Lung (tissue), 12 donors: ENCODE measurements around the gene MMEL1. TPM values are rescaled to one million over a fixed set of nuclear protein-coding genes. Genes with fewer than 3 reads are reported as not detected.

Source experiments
- ATAC-seq: fragments of 200-7000 bp; cut with Tn5 transposase; one replicate; pipeline ENCODE4 v1.9.1; 2020; ENCODE audit warnings: moderate number of reproducible peaks; ENCODE audit not compliant: insufficient read depth, low FRiP score
- DNase-seq, 3 donors: peaks; one replicate each; pipeline ENCODE4 v3.0.0-alpha.2; 2013 to 2017
- H3K27ac ChIP-seq, 2 donors: one replicate each; pipeline ENCODE4 v1.5.1; 2013; ENCODE audit warnings: mild to moderate bottlenecking in 2 of 2, moderate library complexity in 2 of 2, control low read depth in 1 of 2, inconsistent platforms in 1 of 2, low read depth in 1 of 2, low read length in 1 of 2
- H3K27me3 ChIP-seq, 3 donors: one replicate each; pipeline ENCODE4 v1.5.1; 2013; ENCODE audit warnings: low read length in 2 of 3; ENCODE audit not compliant: control insufficient read depth in 3 of 3, insufficient read depth in 3 of 3
- H3K36me3 ChIP-seq, 4 donors: one replicate each; pipeline ENCODE4 v1.5.1; 2013; ENCODE audit warnings: low read length in 4 of 4, mild to moderate bottlenecking in 1 of 4, moderate library complexity in 1 of 4; ENCODE audit not compliant: control insufficient read depth in 4 of 4, insufficient read depth in 4 of 4
- H3K4me1 ChIP-seq, 5 donors: one replicate each; pipeline ENCODE4 v1.5.1; 2013; ENCODE audit warnings: low read length in 5 of 5, mild to moderate bottlenecking in 2 of 5, moderate library complexity in 1 of 5; ENCODE audit not compliant: control insufficient read depth in 5 of 5, insufficient read depth in 5 of 5
- H3K4me3 ChIP-seq: one replicate; pipeline ENCODE4 v1.5.1; 2013; ENCODE audit warnings: mild to moderate bottlenecking, control low read depth, moderate library complexity
- H3K9ac ChIP-seq, 2 donors: one replicate each; pipeline ENCODE4 v1.5.1; 2013; ENCODE audit warnings: low read length in 2 of 2, control low read depth in 1 of 2; ENCODE audit not compliant: insufficient read depth in 1 of 2
- H3K9me3 ChIP-seq, 4 donors: one replicate each; pipeline ENCODE4 v1.5.1; 2013; ENCODE audit warnings: low read length in 3 of 4, mild to moderate bottlenecking in 1 of 4, moderate library complexity in 1 of 4; ENCODE audit not compliant: control insufficient read depth in 4 of 4, insufficient read depth in 3 of 4
- WGBS, 2 donors: extraction: QIAGEN DNeasy Blood & Tissue Kit; methylation state at CpG; one replicate each; pipeline ENCODE4 v1.1.7; 2013; 5-methylcytosine and 5-hydroxymethylcytosine counted together
- polyA plus RNA-seq, 2 donors: library from polyadenylated mRNA; stranded (reverse); fragments of 200-250 nt; gene quantifications; one replicate each; pipeline ENCODE4 v1.2.1, GENCODE V29; 2013
- total RNA-seq, 2 donors: library from RNA; depleted of rRNA in 1 of 2; stranded (reverse); fragments of >200 nt in 1 of 2; gene quantifications; one replicate each; pipeline ENCODE4 v1.2.1, GENCODE V29; 2014 to 2021
- TF ChIP-seq, protein P1 (sequence below): IDR thresholded peaks from 2 replicates; pipeline ENCODE4 v1.5.1; 2012; ENCODE audit warnings: mild to moderate bottlenecking; ENCODE audit errors: control extremely low read depth, extremely low read depth
- donor health status: control.
- donor health status: control.
- donor health status: Bipolar disorder and iron deficiency.
- donor health status: healthy.
- donor health status: DM: yes; HTN: yes; CAD: no.

MMEL1 gene
- total and polyA plus RNA-seq, 4 donors, result 4.0 to 8.4 (median 6.0) TPM

DNA sequence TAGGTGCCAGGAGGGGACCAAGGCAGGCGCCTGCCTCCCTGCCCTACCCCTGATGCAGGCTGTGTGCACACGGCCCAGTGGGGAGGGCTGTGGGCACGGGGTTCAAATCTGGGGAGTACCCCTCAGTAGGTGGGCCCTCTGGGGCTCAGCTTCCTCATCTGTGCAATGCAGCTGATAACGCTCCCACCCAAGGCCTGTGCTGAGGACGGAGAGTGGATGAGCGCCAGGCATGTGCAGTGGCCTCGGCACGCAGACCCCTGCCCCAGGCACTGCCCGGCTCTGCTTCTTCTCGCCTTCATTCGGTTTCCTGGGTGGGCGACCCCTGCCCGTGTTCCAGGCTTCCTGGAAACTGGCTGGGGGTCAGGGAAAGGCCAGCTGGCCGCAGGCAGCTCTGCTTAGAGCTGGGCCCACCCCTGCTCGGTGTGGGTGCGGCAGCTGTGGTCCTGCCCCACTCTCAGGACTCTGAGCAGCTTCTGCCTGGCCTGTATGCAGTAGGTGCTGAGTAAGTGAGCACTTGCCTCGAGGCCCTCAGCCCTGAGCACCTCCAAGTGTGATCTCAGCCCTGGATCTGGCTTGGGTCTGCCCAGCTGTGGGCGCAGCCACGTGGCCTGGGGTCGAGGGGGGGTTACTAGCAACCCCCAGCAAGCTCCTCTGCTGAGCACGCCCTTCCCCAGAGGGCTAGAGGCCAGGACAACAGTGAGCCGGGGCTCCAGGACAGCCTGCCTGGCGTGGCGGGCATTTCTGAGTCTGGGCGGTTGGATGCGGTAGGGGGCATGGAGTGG, 88.5 kb downstream of the MMEL1 start:
- Histone ChIP-seq H3K27ac (no peak overlapping the region), H3K27me3 (no peaks in the 10 kb centered on the region), H3K36me3 (no peaks in the 10 kb centered on the region), H3K4me3 (no peak overlapping the region), H3K4me1 (peaks cover 2 to 53% (median 16%) of the 10 kb centered on the region in 5 donors), H3K9me3 (no peaks in the 10 kb centered on the region), H3K9ac (no peak overlapping the region)
- ATAC-seq (no peak), DNase-seq (no peak)
- TF ChIP-seq, protein P1, sequence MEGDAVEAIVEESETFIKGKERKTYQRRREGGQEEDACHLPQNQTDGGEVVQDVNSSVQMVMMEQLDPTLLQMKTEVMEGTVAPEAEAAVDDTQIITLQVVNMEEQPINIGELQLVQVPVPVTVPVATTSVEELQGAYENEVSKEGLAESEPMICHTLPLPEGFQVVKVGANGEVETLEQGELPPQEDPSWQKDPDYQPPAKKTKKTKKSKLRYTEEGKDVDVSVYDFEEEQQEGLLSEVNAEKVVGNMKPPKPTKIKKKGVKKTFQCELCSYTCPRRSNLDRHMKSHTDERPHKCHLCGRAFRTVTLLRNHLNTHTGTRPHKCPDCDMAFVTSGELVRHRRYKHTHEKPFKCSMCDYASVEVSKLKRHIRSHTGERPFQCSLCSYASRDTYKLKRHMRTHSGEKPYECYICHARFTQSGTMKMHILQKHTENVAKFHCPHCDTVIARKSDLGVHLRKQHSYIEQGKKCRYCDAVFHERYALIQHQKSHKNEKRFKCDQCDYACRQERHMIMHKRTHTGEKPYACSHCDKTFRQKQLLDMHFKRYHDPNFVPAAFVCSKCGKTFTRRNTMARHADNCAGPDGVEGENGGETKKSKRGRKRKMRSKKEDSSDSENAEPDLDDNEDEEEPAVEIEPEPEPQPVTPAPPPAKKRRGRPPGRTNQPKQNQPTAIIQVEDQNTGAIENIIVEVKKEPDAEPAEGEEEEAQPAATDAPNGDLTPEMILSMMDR, result no peak
- 57 to 69% methylated on average over 26 of the region's 26 CpGs for WGBS, 2 donors

DNA sequence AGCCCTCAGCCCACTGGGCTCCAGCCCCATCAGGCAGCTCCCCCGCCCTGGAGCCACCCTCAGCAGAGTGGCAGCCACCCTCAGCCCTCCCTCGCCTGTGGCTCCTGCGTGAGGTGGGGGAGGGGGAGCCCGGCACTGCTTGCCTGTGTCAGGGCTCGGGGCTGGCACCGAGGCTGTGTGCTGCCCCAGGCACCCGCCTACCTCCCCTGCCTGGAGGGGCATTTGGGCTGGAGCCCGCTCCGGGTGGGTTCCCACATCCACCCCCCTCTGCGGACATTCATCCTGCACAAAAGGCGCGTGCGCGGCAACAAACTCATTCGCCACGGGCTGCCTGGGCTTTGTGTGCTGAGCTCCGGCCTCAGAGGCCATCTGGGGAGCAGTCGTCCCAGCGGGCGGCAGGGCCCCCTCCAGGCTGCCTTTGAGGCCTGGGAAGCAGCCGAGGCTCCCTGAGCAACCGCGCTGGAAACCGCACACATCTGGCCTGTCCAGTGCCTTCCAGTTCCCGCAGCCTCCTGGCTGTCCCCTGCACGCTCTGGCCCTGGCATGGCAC, 89.2 kb downstream of the MMEL1 start:
- Histone ChIP-seq H3K4me1 (peaks cover 2 to 47% (median 13%) of the 10 kb centered on the region in 5 donors), H3K9ac (no peak overlapping the region), H3K27ac (no peak overlapping the region), H3K9me3 (no peaks in the 10 kb centered on the region), H3K36me3 (no peaks in the 10 kb centered on the region), H3K27me3 (no peaks in the 10 kb centered on the region), H3K4me3 (no peak overlapping the region)
- 27 to 45% methylated on average over 25 to 26 of the region's 26 CpGs for WGBS, 2 donors
- DNase-seq, result peak in 1 of 3 donors; percentile 54
- TF ChIP-seq, protein P1, result no peak
- no peak for ATAC-seq

DNA sequence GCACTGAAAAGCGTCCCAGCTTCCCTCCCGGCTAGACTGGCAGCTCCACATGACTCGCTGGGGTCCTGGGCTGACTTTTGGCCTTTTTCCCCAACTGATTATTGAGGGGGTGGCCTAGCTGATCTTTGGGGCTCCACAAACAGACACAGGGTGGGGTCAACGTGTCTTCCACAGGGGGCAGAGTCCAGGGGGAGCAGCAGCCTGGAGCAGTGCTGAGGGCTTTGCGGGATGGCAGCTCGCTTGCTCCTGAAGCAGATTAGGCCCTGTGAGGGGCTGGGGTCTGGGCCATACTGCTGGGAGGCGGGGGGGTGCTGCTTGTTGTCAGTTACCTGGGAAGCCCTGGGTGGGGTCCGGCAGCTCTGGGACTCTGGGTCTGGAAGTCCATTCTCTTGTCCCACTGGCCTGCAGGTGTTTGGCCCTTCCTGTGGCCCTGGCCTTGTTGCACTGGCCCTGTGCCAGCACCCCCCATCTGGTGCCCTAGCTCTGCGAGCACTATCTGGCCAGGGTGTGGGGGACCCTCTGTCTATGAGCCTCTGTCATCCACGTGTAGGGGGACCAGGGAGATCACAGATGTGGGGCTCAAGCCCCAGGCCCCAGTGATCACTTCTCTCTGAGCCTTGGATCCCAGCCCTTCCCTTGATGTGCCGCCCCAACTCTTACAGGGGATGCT, 90.4 kb downstream of the MMEL1 start:
- H3K9ac ChIP-seq, result no peak overlapping the region
- no peak overlapping the region for H3K27ac ChIP-seq
- 87 to 89% methylated on average over 11 of the region's 11 CpGs for WGBS, 2 donors
- TF ChIP-seq, protein P1, result no peak
- H3K4me1 ChIP-seq, result peaks cover 0 to 35% (median 10%) of the 10 kb centered on the region in 5 donors
- ATAC-seq (no peak), DNase-seq (no peak)
- H3K27me3 ChIP-seq, result peaks cover 0 to 5% (median 0%) of the 10 kb centered on the region in 3 donors
- no peaks in the 10 kb centered on the region for H3K9me3 ChIP-seq
- H3K36me3 ChIP-seq, result no peaks in the 10 kb centered on the region
- H3K4me3 ChIP-seq, result no peak overlapping the region
